ENCODE data around the gene TNFAIP1. TPM values are rescaled to one million over a fixed set of nuclear protein-coding genes. Genes with fewer than 3 reads are reported as not detected.

Gene TNFAIP1
- total RNA-seq, 2 donors from 2014 or later, result 28.1 to 47.6 TPM

- H3K27me3 ChIP-seq, result no peaks in the 10 kb centered on the region
- TF ChIP-seq CTCF (IDR thresholded peaks at IDR 0.05), result no peak
- H3K9me3 ChIP-seq, result no peaks in the 10 kb centered on the region
These were observed 39.6 kb upstream of the TNFAIP1 start for GRCh38 chr17:28295677-28296578.

GRCh38 chr17:28298449-28298848, 37.1 kb upstream of the TNFAIP1 start:
- H3K4me1 ChIP-seq, result no peaks in the 10 kb centered on the region
- no peak for DNase-seq (ENCODE audit: low spot score)
- no peak overlapping the region for H3K27ac ChIP-seq
- no peaks in the 10 kb centered on the region for H3K9me3 ChIP-seq
- no peak overlapping the region for H3K4me3 ChIP-seq
- H3K27me3 ChIP-seq, result no peaks in the 10 kb centered on the region
- TF ChIP-seq CTCF (IDR thresholded peaks at IDR 0.05), result no peak
- H3K36me3 ChIP-seq, result no peaks in the 10 kb centered on the region

More at GRCh38 chr17:28295677-28296578, 39.6 kb upstream of the TNFAIP1 start:
- Histone ChIP-seq H3K36me3 (no peaks in the 10 kb centered on the region), H3K4me3 (no peak overlapping the region), H3K27ac (no peak overlapping the region), H3K4me1 (no peaks in the 10 kb centered on the region)
- DNase-seq (ENCODE audit: low spot score), result no peak

GRCh38 chr17:28306954-28307401, 28.6 kb upstream of the TNFAIP1 start:
- TF ChIP-seq CTCF (IDR thresholded peaks at IDR 0.05), result no peak
- no peak for DNase-seq (ENCODE audit: low spot score)
- Histone ChIP-seq H3K9me3 (no peaks in the 10 kb centered on the region), H3K27ac (no peak overlapping the region), H3K4me3 (no peak overlapping the region), H3K27me3 (peaks cover 4 to 10% of the 10 kb centered on the region in 2 donors), H3K36me3 (no peaks in the 10 kb centered on the region), H3K4me1 (no peaks in the 10 kb centered on the region)

GRCh38 chr17:28313841-28314240, 21.7 kb upstream of the TNFAIP1 start:
- Histone ChIP-seq H3K27me3 (no peaks in the 10 kb centered on the region), H3K4me3 (no peak overlapping the region), H3K36me3 (no peaks in the 10 kb centered on the region), H3K4me1 (peaks cover 0 to 8% of the 10 kb centered on the region in 2 donors), H3K27ac (no peak overlapping the region), H3K9me3 (no peaks in the 10 kb centered on the region)
- no peak for DNase-seq (ENCODE audit: low spot score)
- no peak for TF ChIP-seq CTCF (IDR thresholded peaks at IDR 0.05)

GRCh38 chr17:28315846-28316705, 19.5 kb upstream of the TNFAIP1 start:
- Histone ChIP-seq H3K9me3 (no peaks in the 10 kb centered on the region), H3K27ac (no peak overlapping the region), H3K27me3 (no peaks in the 10 kb centered on the region), H3K4me1 (peaks cover 0 to 18% of the 10 kb centered on the region in 2 donors), H3K36me3 (no peaks in the 10 kb centered on the region), H3K4me3 (no peak overlapping the region)
- DNase-seq (ENCODE audit: low spot score), result no peak
- TF ChIP-seq CTCF (IDR thresholded peaks at IDR 0.05), result no peak
